Measurements from ENCODE around the gene HLCS. TPM values are rescaled to one million over a fixed set of nuclear protein-coding genes. Genes with fewer than 3 reads are reported as not detected.
A peak's percentile ranks its signal among the peaks of the same experiment; 100 is the strongest.

HLCS gene
- total and polyA plus RNA-seq, 2 of the 4 experiments (the other 2 are of a cell fraction), result 10.6 to 21.0 TPM

- dilution Hi-C loops (cut with HindIII; ENCODE audit: low sequenced_read_pairs, unreplicated experiment) (no loop called here), intact Hi-C loops (cut with micrococcal nuclease) (no loop called here), in situ Hi-C loops (cut with MboI; ENCODE audit: low sequenced_read_pairs) (no loop called here)
- no peak overlapping the region for H3K9ac ChIP-seq (ENCODE audit: low read depth, low read length)
- H3K27ac ChIP-seq (ENCODE audit: insufficient read depth, low read length), result no peak overlapping the region
- H3K27me3 ChIP-seq (ENCODE audit: control insufficient read depth, insufficient read depth, low read length), result no peaks in the 10 kb centered on the region
- no peak overlapping the region for H3K4me2 ChIP-seq (ENCODE audit: low read depth, low read length)
- H4K5ac ChIP-seq (ENCODE audit: low read depth, low read length), result no peak overlapping the region
- ChIA-PET POLR2A (ENCODE audit: unreplicated experiment) (no interaction called here), CTCF (interaction anchor here (1.3 kb wide), 1 partner anchor 61 kb away, joined by 3 read pairs; no protein-coding TSS in a partner anchor)
- H2BK120ac ChIP-seq (ENCODE audit: low read depth, low read length), result 0 out of 2 replicates have a peak overlapping the region, but pooled peaks have one; percentile 9
- TF ChIP-seq MAZ (IDR thresholded peaks at IDR 0.05; ENCODE audit: borderline replicate concordance, low read depth, low read length), result no peak
- no peak for TF ChIP-seq POLR2A (IDR thresholded peaks at IDR 0.05; ENCODE audit: low read depth, low read length)
- no peak for TF ChIP-seq CEBPB (IDR thresholded peaks at IDR 0.05; ENCODE audit: low read depth, low read length)
- no peak for TF ChIP-seq RFX5 (IDR thresholded peaks at IDR 0.05; ENCODE audit: low read depth, low read length)
- TF ChIP-seq RAD21 (IDR thresholded peaks at IDR 0.05; ENCODE audit: low read length), result no peak
- no peak for TF ChIP-seq NFE2L2 (IDR thresholded peaks at IDR 0.05; ENCODE audit: low read depth, low read length)
- no peak for TF ChIP-seq CHD1 (IDR thresholded peaks at IDR 0.05; ENCODE audit: low read depth, low read length)
- TF ChIP-seq ELK1 (IDR thresholded peaks at IDR 0.05; ENCODE audit: borderline replicate concordance, low read depth, low read length), result no peak
- TF ChIP-seq MXI1 (IDR thresholded peaks at IDR 0.05; ENCODE audit: borderline replicate concordance, low read depth, low read length), result no peak
- TF ChIP-seq SMC3 (IDR thresholded peaks at IDR 0.05; ENCODE audit: low read depth, low read length), result no peak
- no peak for TF ChIP-seq FOS (IDR thresholded peaks at IDR 0.05; ENCODE audit: low read depth, low read length)
- no peak for TF ChIP-seq CTCF (conservative IDR thresholded peaks at IDR 0.05; ENCODE audit: low read depth, low read length)
- TF ChIP-seq MAFK (IDR thresholded peaks at IDR 0.05; ENCODE audit: low read depth, low read length), result no peak
- TF ChIP-seq USF2 (IDR thresholded peaks at IDR 0.05; ENCODE audit: low read depth, low read length), result no peak
- no peak for TF ChIP-seq BHLHE40 (IDR thresholded peaks at IDR 0.05; ENCODE audit: low read depth, low read length)
- TF ChIP-seq RCOR1 (IDR thresholded peaks at IDR 0.05; ENCODE audit: insufficient replicate concordance, low read length), result no peak
- H3K14ac ChIP-seq (replicated peaks; ENCODE audit: low read depth, low read length), result no peak overlapping the region
- H3K9me1 ChIP-seq (ENCODE audit: insufficient read depth, low read length), result peaks cover 21% of the 10 kb centered on the region
- H3K9me3 ChIP-seq (ENCODE audit: control insufficient read depth, insufficient read depth, low read length), result no peaks in the 10 kb centered on the region
- no peak overlapping the region for H3K4ac ChIP-seq (ENCODE audit: low read depth, low read length)
- H3K18ac ChIP-seq (ENCODE audit: low read depth, low read length), result no peak overlapping the region
- H2AK5ac ChIP-seq (ENCODE audit: low read depth, low read length), result no peak overlapping the region
- ATAC-seq (ENCODE audit: low read depth) (no peak), DNase-seq (no peak)
- H3K56ac ChIP-seq (ENCODE audit: extremely low read depth, insufficient read depth, low read length), result no peak overlapping the region
- H3K23ac ChIP-seq (ENCODE audit: low read depth, low read length), result no peak overlapping the region
- H4K91ac ChIP-seq (ENCODE audit: insufficient read depth, low read depth, low read length), result no peak overlapping the region
- H3K36me3 ChIP-seq (ENCODE audit: control insufficient read depth, insufficient read depth, low read length), result no peaks in the 10 kb centered on the region
- H3K4me1 ChIP-seq (ENCODE audit: control insufficient read depth, insufficient read depth, low read length), result peaks cover 16% of the 10 kb centered on the region
- no peak overlapping the region for H2BK20ac ChIP-seq (ENCODE audit: low read depth, low read length)
- H3K4me3 ChIP-seq (ENCODE audit: insufficient read depth, low read depth, low read length), result no peak overlapping the region
- H2AK9ac ChIP-seq (replicated peaks; ENCODE audit: low read depth, low read length, poor library complexity), result no peak overlapping the region
- no peaks in the 10 kb centered on the region for H4K20me1 ChIP-seq (ENCODE audit: insufficient read depth, low read length)
- H2AFZ ChIP-seq (replicated peaks; ENCODE audit: low read length, poor library complexity), result no peak overlapping the region
- H4K8ac ChIP-seq (ENCODE audit: low read depth in 2 of 2, low read length in 2 of 2), result no peak overlapping the region
- WGBS, 2 experiments (ENCODE audit: extremely low coverage in 2 of 2, insufficient read length in 1 of 2), result 100% methylated on average over 1 of the region's 3 CpGs; no CpG with 5 or more reads in 1 of the 2 experiments
- no peak overlapping the region for H2BK15ac ChIP-seq (ENCODE audit: low read depth, low read length)
- peaks cover 13 to 33% of the 10 kb centered on the region in 2 experiments; a peak in 3 of 4 replicates for H3K79me1 ChIP-seq (ENCODE audit: low read depth in 1 of 2, low read length in 2 of 2)
- no TSS peak for BruUV-seq (replicated peaks)
- H2BK5ac ChIP-seq (ENCODE audit: low read depth, low read length, poor library complexity, severe bottlenecking), result no peak overlapping the region
Measured at GRCh38 chr21:36856643-36857042, 109.8 kb downstream of the HLCS start.

All from IMR-90 (cell line).